Colonic mucosa (tissue), 4 donors: ENCODE data around the gene LRMDA. TPM values are rescaled to one million over a fixed set of nuclear protein-coding genes. Genes with fewer than 3 reads are reported as not detected.

Experiments
- DNase-seq: peaks from one replicate; pipeline ENCODE4 v3.0.0-alpha.2; 2020
- H3K27ac ChIP-seq: fragments of 200-600 bp; one replicate; pipeline ENCODE4 v1.8.0; 2021
- H3K27me3 ChIP-seq: fragments of 200-600 bp; one replicate; pipeline ENCODE4 v1.8.0; 2021
- H3K36me3 ChIP-seq: fragments of 200-600 bp; one replicate; pipeline ENCODE4 v1.8.0; 2021
- H3K4me1 ChIP-seq: fragments of 200-600 bp; one replicate; pipeline ENCODE4 v1.8.0; 2021; ENCODE audit warnings: mild to moderate bottlenecking
- H3K4me3 ChIP-seq: fragments of 200-600 bp; one replicate; pipeline ENCODE4 v1.8.0; 2021
- H3K9ac ChIP-seq, 2 donors: one replicate each; pipeline ENCODE4 v1.7.0; 2013; ENCODE audit warnings: control low read depth in 2 of 2, low read depth in 2 of 2, low read length in 2 of 2
- H3K9me3 ChIP-seq: fragments of 200-600 bp; one replicate; pipeline ENCODE4 v1.8.0; 2021
- intact Hi-C: fragments of 100-400 bp; cut with DNase I; formaldehyde crosslinking; loops from one replicate; pipeline ENCODE4 v1.14.1; 2022
- total RNA-seq, 2 donors: library from RNA; stranded (reverse); fragmentation: NEBNext Ultra II Directional in 1 of 2; extraction: Animal tissue kit (Norgen Biotek cat#: 25700) in 1 of 2; gene quantifications; one replicate each; pipeline ENCODE4 v1.2.1, GENCODE V29; 2021
- TF ChIP-seq, protein P1 (sequence below): fragments of 200-600 bp; IDR thresholded peaks from one replicate; pipeline ENCODE4 v1.8.0; 2022; ENCODE audit warnings: antibody characterized with exemption, mild to moderate bottlenecking
- donor health status: healthy.
- donor health status: DM: no; HTN: no; CAD: no.
- donor health status: DM: no; HTN: no; CAD: no.

Gene LRMDA
- total RNA-seq, 2 donors from 2014 or later, result 2.5 to 5.2 TPM

DNA sequence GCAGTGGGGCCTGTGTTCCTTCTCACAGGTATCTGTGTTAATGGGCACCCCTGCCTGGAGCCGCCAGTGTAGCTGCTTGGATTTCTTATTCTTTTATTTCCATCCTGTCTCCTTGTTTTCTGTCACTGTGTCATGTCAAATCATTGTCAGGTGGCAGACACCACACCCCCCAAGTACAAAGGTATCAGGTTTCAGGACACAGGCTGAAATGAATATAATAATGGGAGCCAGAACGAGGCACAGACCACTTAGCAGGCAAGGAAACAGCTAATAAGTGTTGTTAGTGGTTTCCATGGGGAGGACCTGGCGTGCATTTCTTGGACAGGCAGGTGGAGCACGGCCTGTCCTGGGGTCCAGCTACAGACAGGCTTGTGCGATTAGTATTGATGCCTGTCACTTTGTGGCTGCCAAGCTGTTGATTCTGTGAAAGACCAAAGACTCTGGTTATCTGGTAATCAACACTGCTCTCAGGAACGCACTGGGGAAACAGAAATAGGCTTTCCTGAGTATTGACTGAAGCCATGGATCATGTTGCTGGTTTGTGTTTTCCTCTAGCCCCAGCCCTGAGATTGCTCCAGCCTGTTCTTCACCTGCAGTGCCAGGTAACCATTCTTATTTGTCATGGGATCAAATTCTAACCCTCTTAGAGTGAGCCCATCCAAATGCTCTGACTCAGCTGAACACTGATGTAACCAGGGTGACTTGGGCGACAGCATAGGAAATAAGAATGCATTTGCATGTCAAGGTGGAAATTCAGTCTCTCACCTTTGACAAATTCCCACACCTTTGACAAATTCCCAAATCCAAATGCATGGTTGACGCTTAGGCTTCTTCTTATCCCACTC, 1002.0 kb downstream of the LRMDA start:
- H3K9ac ChIP-seq, result no peak overlapping the region
- H3K27ac ChIP-seq, result no peak overlapping the region
- TF ChIP-seq, protein P1, sequence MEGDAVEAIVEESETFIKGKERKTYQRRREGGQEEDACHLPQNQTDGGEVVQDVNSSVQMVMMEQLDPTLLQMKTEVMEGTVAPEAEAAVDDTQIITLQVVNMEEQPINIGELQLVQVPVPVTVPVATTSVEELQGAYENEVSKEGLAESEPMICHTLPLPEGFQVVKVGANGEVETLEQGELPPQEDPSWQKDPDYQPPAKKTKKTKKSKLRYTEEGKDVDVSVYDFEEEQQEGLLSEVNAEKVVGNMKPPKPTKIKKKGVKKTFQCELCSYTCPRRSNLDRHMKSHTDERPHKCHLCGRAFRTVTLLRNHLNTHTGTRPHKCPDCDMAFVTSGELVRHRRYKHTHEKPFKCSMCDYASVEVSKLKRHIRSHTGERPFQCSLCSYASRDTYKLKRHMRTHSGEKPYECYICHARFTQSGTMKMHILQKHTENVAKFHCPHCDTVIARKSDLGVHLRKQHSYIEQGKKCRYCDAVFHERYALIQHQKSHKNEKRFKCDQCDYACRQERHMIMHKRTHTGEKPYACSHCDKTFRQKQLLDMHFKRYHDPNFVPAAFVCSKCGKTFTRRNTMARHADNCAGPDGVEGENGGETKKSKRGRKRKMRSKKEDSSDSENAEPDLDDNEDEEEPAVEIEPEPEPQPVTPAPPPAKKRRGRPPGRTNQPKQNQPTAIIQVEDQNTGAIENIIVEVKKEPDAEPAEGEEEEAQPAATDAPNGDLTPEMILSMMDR, result no peak
- H3K4me1 ChIP-seq, result no peaks in the 10 kb centered on the region
- H3K36me3 ChIP-seq, result no peaks in the 10 kb centered on the region
- intact Hi-C loops, result no loop called here
- DNase-seq, result no peak
- H3K9me3 ChIP-seq, result no peaks in the 10 kb centered on the region
- H3K4me3 ChIP-seq, result no peak overlapping the region
- H3K27me3 ChIP-seq, result no peaks in the 10 kb centered on the region

DNA sequence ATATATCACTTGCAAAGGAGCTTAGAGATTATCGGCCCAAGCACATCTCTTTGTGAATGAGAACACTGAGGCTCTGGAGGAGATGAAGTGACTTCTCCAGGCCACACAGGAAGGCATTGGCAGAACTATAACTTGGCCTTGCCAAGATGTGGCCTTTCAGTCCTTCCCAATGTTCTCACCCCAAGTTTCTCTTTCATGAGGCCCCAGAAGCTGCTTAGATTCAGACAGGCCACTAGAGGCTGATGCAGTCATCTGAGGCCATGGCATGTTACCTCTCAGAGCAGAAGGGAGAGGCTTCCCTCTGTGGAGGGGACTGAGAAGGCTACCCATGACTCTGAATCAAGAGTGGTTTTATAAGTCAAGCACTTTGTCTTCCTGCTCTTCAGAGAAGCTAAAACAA, 1003.7 kb downstream of the LRMDA start:
- no peak overlapping the region for H3K9ac ChIP-seq
- H3K4me3 ChIP-seq, result no peak overlapping the region
- no peak for DNase-seq
- no peaks in the 10 kb centered on the region for H3K36me3 ChIP-seq
- TF ChIP-seq, protein P1, result no peak
- H3K4me1 ChIP-seq, result no peaks in the 10 kb centered on the region
- H3K27me3 ChIP-seq, result no peaks in the 10 kb centered on the region
- intact Hi-C loops, result no loop called here
- H3K27ac ChIP-seq, result no peak overlapping the region
- no peaks in the 10 kb centered on the region for H3K9me3 ChIP-seq

DNA sequence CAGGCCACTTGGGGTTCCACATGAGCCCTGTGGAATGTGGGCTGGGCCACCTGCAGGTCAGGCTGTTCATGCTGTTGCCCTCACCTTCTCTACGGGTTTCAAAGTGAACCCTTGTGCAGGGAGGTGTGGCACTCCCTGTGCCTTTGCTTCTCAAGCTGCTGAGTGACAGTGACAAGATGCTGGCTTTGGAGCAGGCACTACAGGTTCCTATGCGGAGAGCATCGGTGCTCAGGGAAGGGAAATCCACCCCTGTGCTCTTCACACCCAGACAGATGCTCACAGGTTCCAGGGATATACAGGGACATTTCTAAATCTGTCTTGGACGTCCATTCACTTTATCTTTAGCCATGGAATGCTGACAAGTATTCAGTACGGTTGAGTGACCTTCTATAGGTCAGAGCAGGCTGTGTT, 1005.0 kb downstream of the LRMDA start:
- H3K4me1 ChIP-seq, result no peaks in the 10 kb centered on the region
- DNase-seq, result no peak
- intact Hi-C loops, result no loop called here
- H3K36me3 ChIP-seq, result no peaks in the 10 kb centered on the region
- no peaks in the 10 kb centered on the region for H3K27me3 ChIP-seq
- no peak overlapping the region for H3K9ac ChIP-seq
- H3K27ac ChIP-seq, result no peak overlapping the region
- TF ChIP-seq, protein P1, result no peak
- H3K9me3 ChIP-seq, result no peaks in the 10 kb centered on the region
- no peak overlapping the region for H3K4me3 ChIP-seq

DNA sequence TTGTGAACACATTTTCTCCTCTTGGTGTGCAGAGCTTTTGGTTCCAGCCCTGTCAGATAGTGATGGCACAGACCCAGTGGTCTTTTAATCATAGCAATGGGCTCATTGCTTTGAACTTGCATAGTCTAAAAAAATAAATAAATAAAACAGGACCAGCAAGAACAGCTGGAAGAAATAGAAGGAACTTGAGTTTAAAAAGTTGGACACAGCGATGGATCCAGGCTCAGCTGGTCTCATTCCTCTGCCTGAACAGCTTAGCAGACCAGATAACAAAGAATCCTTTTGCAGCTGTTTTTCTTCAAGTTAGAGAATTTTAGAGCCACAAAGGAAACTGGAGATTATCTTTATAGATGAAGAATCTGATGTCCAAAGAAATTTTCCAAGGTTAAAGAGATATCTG, 1005.6 kb downstream of the LRMDA start:
- TF ChIP-seq, protein P1, result no peak
- intact Hi-C loops, result no loop called here
- Histone ChIP-seq H3K4me1 (no peaks in the 10 kb centered on the region), H3K36me3 (no peaks in the 10 kb centered on the region), H3K27ac (no peak overlapping the region), H3K4me3 (no peak overlapping the region), H3K9ac (no peak overlapping the region), H3K27me3 (no peaks in the 10 kb centered on the region), H3K9me3 (no peaks in the 10 kb centered on the region)
- no peak for DNase-seq

DNA sequence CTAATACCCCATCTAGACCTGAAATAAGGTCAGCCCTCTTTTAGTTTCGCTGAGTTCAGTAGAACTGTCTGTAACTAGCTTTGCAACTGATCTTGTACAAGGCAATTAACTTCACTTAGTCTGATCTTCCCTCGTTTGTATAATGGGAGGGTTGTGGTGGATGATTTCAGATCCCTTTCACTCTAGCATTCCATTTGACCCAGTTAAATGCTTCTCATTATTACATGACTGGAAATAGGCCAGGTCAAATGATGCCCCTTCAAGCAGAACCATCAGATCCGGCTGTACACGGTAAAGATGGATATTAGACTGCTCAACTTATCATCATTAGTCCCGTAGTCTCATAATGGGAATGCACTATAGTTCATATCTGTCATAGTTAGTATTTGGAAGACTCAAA, 1009.0 kb downstream of the LRMDA start:
- Histone ChIP-seq H3K27me3 (no peaks in the 10 kb centered on the region), H3K4me1 (no peaks in the 10 kb centered on the region), H3K36me3 (no peaks in the 10 kb centered on the region), H3K27ac (no peak overlapping the region), H3K9ac (no peak overlapping the region), H3K9me3 (no peaks in the 10 kb centered on the region), H3K4me3 (no peak overlapping the region)
- intact Hi-C loops, result no loop called here
- TF ChIP-seq, protein P1, result no peak
- no peak for DNase-seq
